ENCODE results near the gene BTBD2.

DNA sequence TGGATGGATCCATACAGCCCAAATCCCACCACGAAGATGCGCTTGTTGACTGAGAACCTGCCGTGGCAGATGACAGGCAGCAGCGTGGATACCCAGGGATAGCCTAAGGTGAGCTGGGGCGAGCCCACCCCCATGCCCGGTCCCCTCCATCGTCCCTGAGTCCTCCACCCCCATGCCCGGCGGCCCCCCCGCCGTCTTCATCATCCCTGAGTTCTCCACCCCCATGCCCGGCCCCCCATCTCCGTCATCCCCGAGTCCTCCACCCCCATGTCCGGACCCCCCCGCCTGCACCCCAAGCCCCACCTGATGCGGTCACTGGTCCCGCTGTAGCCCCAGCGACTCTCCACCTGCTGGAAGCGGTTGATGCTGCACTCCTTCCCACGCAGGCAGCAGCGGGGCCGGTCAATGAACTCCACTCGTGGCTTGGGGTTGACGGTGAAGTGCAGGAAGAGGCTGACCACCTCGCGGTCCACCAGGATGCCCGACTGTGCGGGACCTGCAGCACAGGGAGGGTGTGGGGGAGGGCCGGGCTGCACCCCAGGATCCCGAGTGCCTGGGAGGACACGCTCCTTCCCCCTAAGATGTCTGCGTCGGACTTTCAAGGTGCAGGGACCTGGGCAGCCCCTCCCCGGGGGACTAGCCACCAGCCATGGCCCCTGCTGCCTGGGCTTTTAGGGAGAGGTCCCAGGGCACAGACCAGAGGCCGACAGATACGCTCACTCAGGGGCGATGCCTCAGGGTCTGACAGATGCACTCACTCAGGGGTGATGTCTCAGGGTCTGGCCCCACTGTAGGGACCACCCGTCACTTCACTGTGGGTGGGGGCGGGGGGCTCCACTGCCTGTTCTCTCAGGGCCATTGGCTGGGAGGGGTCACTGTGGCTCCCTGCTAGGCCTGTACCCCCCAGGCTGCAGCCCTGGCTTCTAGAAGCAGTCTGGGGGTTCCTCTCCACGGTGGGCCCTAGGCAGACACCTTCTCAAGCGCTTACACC is 28.0 kb downstream of the BTBD2 start:
- no peak for TF ChIP-seq FOXJ3 (CRISPR knock-in tag; IDR thresholded peaks at IDR 0.05; ENCODE audit: borderline replicate concordance)
- peak; percentile 18; the same call in 1 of the 2 replicates for TF ChIP-seq CTCF (CRISPR knock-in tag; IDR thresholded peaks at IDR 0.05)
- TF ChIP-seq, protein P1, sequence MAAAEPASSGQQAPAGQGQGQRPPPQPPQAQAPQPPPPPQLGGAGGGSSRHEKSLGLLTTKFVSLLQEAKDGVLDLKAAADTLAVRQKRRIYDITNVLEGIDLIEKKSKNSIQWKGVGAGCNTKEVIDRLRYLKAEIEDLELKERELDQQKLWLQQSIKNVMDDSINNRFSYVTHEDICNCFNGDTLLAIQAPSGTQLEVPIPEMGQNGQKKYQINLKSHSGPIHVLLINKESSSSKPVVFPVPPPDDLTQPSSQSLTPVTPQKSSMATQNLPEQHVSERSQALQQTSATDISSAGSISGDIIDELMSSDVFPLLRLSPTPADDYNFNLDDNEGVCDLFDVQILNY (CRISPR knock-in tag; conservative IDR thresholded peaks at IDR 0.05) = no peak
- TF ChIP-seq ATF7 (IDR thresholded peaks at IDR 0.05) = no peak
- no peak for TF ChIP-seq ATF7 (CRISPR knock-in tag; IDR thresholded peaks at IDR 0.05)
- TF ChIP-seq CHD4 (IDR thresholded peaks at IDR 0.05; ENCODE audit: borderline replicate concordance, low read length) = no peak
- no peak for TF ChIP-seq ASH2L (IDR thresholded peaks at IDR 0.05; ENCODE audit: insufficient read length, low read depth, low read length)
- 0 out of 2 replicates have a peak, but pooled peaks have one; percentile 19 for TF ChIP-seq RXRA (CRISPR knock-in tag; IDR thresholded peaks at IDR 0.05)
- no peak for TF ChIP-seq JUN (CRISPR knock-in tag; IDR thresholded peaks at IDR 0.05)
- no peak for TF ChIP-seq EP300 (IDR thresholded peaks at IDR 0.05; ENCODE audit: low read depth in 2 of 2, low read length in 2 of 2)
- no peak for TF ChIP-seq EP300 (CRISPR knock-in tag; IDR thresholded peaks at IDR 0.05; ENCODE audit: borderline replicate concordance)
- TF ChIP-seq, protein P2, sequence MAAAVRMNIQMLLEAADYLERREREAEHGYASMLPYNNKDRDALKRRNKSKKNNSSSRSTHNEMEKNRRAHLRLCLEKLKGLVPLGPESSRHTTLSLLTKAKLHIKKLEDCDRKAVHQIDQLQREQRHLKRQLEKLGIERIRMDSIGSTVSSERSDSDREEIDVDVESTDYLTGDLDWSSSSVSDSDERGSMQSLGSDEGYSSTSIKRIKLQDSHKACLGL (CRISPR knock-in tag; IDR thresholded peaks at IDR 0.05) = no peak
- TF ChIP-seq ZBTB7B (CRISPR knock-in tag; IDR thresholded peaks at IDR 0.05) = no peak
- no peak for TF ChIP-seq U2AF1 (optimal IDR thresholded peaks at IDR 0.05; ENCODE audit: low read depth, low read length)
- TF ChIP-seq KDM1A (CRISPR knock-in tag; IDR thresholded peaks at IDR 0.05) = no peak
- no peak for TF ChIP-seq KDM5B (CRISPR knock-in tag; IDR thresholded peaks at IDR 0.05; ENCODE audit: borderline replicate concordance)

All from HepG2 (cell line).